Measurements from ENCODE around the gene PPP2R5E.

- no peak for TF ChIP-seq EZH2phosphoT487 (IDR thresholded peaks at IDR 0.05; ENCODE audit: borderline replicate concordance)
- no peak for TF ChIP-seq MAX (IDR thresholded peaks at IDR 0.05)
- no peak for TF ChIP-seq CTCF (IDR thresholded peaks at IDR 0.05 in 2 of 3, conservative IDR thresholded peaks at IDR 0.05 in 1 of 3; ENCODE audit: borderline replicate concordance in 1 of 3, insufficient read depth in 1 of 3, low read depth in 2 of 3, low read length in 2 of 3)
- no peak for TF ChIP-seq ATF3 (IDR thresholded peaks at IDR 0.05)
- TF ChIP-seq EZH2 (IDR thresholded peaks at IDR 0.05), result no peak
- no peak for TF ChIP-seq RAD21 (IDR thresholded peaks at IDR 0.05; ENCODE audit: low read depth)
- no peak for TF ChIP-seq POLR2A (IDR thresholded peaks at IDR 0.05; ENCODE audit: borderline replicate concordance, extremely low read depth, insufficient read depth, insufficient read length)
- no peak for TF ChIP-seq YY1 (IDR thresholded peaks at IDR 0.05; ENCODE audit: extremely low read depth, insufficient replicate concordance, low read depth, low read length)
- TF ChIP-seq POLR2AphosphoS5 (IDR thresholded peaks at IDR 0.05; ENCODE audit: low read depth, low read length), result no peak
- no peak for TF ChIP-seq ZNF274 (IDR thresholded peaks at IDR 0.05; ENCODE audit: low read depth, low read length)
- TF ChIP-seq SP1 (IDR thresholded peaks at IDR 0.05; ENCODE audit: low read depth), result no peak
- no peak for TF ChIP-seq ELF1 (IDR thresholded peaks at IDR 0.05; ENCODE audit: borderline replicate concordance, low read depth)
- no peak for TF ChIP-seq FOSL1 (IDR thresholded peaks at IDR 0.05; ENCODE audit: low read depth)
Measured at GRCh38 chr14:63448841-63449240, 94.3 kb downstream of the PPP2R5E start.
